ENCODE measurements around the gene SLC12A2. TPM values are rescaled to one million over a fixed set of nuclear protein-coding genes. Genes with fewer than 3 reads are reported as not detected.

Gene SLC12A2
- total RNA-seq, 1 donor from 2014 or later: 77.8 TPM

DNA sequence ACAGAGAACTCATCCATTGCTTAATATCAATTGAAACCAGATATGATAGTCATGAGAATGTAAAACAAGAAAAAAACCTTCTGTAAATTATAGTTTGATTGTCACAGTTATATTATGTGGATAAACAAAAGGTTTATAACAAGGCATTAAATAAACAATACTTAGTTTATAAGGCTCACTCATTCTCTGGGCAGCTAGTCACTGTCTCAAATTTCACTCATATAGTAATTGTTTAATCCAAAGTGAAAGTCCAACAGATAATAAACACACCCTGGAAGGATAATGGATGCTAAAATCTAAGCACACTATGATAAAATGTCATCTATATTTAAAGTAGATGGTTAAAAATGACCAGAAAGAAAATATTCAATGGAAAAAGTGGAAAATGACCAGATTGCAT, 30.8 kb upstream of the SLC12A2 start:
- no peaks in the 10 kb centered on the region for H3K4me1 Mint-ChIP-seq (ENCODE audit: unreplicated experiment)
- H3K27ac Mint-ChIP-seq: no peak overlapping the region
- no peak for TF ChIP-seq CTCF (conservative IDR thresholded peaks at IDR 0.05)
- H3K27me3 Mint-ChIP-seq: no peaks in the 10 kb centered on the region
- peaks cover 18% of the 10 kb centered on the region for H3K36me3 Mint-ChIP-seq
- peaks cover 7% of the 10 kb centered on the region for H3K9me3 Mint-ChIP-seq
- no peak for DNase-seq (ENCODE audit: extremely low spot score, unreplicated experiment)
- H3K4me3 Mint-ChIP-seq: no peak overlapping the region

GRCh38 chr5:128053291-128053954, 30.1 kb upstream of the SLC12A2 start:
- no peak overlapping the region for H3K27ac Mint-ChIP-seq
- no peaks in the 10 kb centered on the region for H3K4me1 Mint-ChIP-seq (ENCODE audit: unreplicated experiment)
- peaks cover 18% of the 10 kb centered on the region for H3K36me3 Mint-ChIP-seq
- no peak for TF ChIP-seq CTCF (conservative IDR thresholded peaks at IDR 0.05)
- no peaks in the 10 kb centered on the region for H3K27me3 Mint-ChIP-seq
- no peak overlapping the region for H3K4me3 Mint-ChIP-seq
- no peak for DNase-seq (ENCODE audit: extremely low spot score, unreplicated experiment)
- peaks cover 7% of the 10 kb centered on the region for H3K9me3 Mint-ChIP-seq

DNA sequence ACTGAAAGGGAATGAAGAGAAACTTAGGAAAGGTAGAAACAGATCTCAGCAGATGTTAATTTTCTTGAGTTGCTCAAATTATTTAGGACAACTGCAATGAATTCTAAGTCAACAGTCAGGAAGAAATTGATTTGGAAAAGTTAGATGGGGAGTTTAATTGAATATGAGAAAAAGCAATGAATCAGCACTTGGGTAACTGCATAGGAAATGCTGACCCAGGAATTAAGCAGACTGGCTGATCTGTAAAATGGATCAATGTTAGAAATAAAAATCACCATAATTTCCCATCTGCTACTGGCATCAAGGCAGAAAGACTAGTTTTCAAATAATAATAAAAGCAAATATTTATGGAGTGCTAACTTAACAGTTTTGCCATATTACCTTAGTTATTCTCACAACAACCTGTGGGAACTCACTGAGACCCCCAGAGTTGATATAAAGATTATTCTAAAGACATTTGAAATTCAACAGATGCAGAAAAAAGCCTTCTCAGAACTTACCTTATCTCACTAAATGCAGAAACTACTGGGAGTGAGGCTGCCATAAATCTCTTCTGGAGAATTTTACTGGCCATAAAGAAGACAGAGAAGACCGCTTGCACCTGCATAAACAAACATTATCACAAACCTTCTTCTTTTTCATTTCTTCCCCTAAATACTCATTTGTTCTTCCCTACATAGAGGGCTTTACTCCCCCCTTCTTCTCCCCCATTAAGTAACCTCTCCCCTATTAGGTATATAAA, 22.8 kb upstream of the SLC12A2 start:
- peaks cover 1% of the 10 kb centered on the region for H3K9me3 Mint-ChIP-seq
- peaks cover 4% of the 10 kb centered on the region for H3K4me1 Mint-ChIP-seq (ENCODE audit: unreplicated experiment)
- no peak for TF ChIP-seq CTCF (conservative IDR thresholded peaks at IDR 0.05)
- H3K36me3 Mint-ChIP-seq: peaks cover 12% of the 10 kb centered on the region
- no peak for DNase-seq (ENCODE audit: extremely low spot score, unreplicated experiment)
- no peaks in the 10 kb centered on the region for H3K27me3 Mint-ChIP-seq
- no peak overlapping the region for H3K27ac Mint-ChIP-seq
- no peak overlapping the region for H3K4me3 Mint-ChIP-seq

DNA sequence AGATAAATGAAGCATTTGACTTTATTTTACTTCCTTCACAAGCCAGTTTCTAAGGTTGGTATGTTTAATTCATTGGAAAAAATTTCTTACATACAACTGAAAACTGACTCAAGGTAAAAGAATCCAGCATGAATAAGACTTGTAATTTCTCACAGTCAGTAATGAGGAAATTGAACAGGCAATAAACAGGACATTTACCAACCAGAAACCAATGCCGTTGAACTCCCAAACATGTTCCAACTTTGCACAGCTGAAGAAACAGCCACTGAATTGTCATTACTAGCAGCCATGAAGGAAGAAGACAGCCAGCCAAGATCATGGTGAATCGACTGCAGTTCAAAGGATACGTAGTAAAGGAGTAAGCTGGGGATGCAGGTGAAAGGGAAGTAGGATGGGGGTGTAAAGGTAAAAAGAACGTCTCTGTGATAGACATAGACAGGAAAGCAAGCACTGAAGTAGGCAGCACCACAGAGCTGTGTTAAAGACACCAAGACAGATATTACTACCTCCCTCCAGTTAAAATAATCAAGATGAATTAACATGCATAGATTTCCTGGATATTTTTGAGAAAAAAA, 21.3 kb upstream of the SLC12A2 start:
- Mint-ChIP-seq H3K27ac (peak overlapping the region; percentile 87), H3K36me3 (peaks cover 15% of the 10 kb centered on the region)
- no peak for DNase-seq (ENCODE audit: extremely low spot score, unreplicated experiment)

DNA sequence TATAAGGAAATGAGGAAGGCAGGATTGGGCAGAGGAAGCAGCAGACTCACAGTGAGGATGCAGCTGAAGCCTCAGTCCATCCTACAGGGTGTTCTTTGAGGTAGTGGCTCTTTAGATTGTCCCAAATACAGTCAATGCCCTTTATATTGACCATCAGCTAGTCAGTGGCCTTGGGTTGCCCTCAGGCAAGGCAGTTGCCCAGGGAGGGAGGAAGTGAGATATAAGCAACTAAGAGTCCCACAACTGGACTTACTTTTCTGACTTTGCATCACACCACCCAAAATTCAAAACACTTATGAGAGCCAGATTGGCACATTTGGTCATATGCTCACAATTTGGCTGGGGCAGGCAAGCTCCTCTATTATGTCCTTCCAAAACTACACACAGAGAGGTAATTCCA, 9.4 kb upstream of the SLC12A2 start:
- no peaks in the 10 kb centered on the region for H3K4me1 Mint-ChIP-seq (ENCODE audit: unreplicated experiment)
- TF ChIP-seq CTCF (conservative IDR thresholded peaks at IDR 0.05): no peak
- DNase-seq (ENCODE audit: extremely low spot score, unreplicated experiment): no peak
- H3K27me3 Mint-ChIP-seq: no peaks in the 10 kb centered on the region
- no peak overlapping the region for H3K4me3 Mint-ChIP-seq
- no peaks in the 10 kb centered on the region for H3K9me3 Mint-ChIP-seq
- no peak overlapping the region for H3K27ac Mint-ChIP-seq
- peaks cover 6% of the 10 kb centered on the region for H3K36me3 Mint-ChIP-seq

More for the DNA sequence above, 21.3 kb upstream of the SLC12A2 start:
- H3K27me3 Mint-ChIP-seq: no peaks in the 10 kb centered on the region
- peaks cover 4% of the 10 kb centered on the region for H3K4me1 Mint-ChIP-seq (ENCODE audit: unreplicated experiment)
- no peak overlapping the region for H3K4me3 Mint-ChIP-seq
- TF ChIP-seq CTCF (conservative IDR thresholded peaks at IDR 0.05): no peak
- peaks cover 6% of the 10 kb centered on the region for H3K9me3 Mint-ChIP-seq
